ENCODE results near the gene GNLY.

GNLY gene

DNA sequence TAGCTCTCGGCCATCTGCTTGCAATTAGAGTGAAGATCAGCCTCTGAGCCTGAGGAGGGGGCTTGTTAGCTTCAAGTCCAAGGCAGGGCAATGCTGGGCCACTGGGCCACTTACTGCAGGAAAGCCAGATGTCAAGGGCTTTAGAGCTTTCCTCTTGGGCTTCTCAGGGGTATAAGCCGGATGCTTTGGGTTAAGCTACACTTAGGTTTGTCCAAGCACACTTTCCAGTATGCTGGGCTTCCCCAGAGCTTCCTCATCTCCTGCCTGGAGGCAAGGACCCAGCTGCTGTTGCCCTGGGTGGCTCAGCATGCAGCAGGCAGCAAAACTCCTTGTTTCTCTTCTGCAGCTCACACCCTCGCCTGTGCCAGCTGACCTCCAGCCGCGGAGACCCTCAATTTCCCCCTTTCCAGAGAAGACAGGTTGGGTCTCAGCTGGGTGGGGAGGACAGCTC is 30.6 kb downstream of the GNLY start:
- H3K4me3 ChIP-seq (ENCODE audit: low read depth, low read length), result no peak overlapping the region
- no peak for DNase-seq (ENCODE audit: low read depth)
- TF ChIP-seq, protein P1, sequence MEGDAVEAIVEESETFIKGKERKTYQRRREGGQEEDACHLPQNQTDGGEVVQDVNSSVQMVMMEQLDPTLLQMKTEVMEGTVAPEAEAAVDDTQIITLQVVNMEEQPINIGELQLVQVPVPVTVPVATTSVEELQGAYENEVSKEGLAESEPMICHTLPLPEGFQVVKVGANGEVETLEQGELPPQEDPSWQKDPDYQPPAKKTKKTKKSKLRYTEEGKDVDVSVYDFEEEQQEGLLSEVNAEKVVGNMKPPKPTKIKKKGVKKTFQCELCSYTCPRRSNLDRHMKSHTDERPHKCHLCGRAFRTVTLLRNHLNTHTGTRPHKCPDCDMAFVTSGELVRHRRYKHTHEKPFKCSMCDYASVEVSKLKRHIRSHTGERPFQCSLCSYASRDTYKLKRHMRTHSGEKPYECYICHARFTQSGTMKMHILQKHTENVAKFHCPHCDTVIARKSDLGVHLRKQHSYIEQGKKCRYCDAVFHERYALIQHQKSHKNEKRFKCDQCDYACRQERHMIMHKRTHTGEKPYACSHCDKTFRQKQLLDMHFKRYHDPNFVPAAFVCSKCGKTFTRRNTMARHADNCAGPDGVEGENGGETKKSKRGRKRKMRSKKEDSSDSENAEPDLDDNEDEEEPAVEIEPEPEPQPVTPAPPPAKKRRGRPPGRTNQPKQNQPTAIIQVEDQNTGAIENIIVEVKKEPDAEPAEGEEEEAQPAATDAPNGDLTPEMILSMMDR (IDR thresholded peaks at IDR 0.05; ENCODE audit: low read depth, low read length, missing control alignments), result no peak

DNA sequence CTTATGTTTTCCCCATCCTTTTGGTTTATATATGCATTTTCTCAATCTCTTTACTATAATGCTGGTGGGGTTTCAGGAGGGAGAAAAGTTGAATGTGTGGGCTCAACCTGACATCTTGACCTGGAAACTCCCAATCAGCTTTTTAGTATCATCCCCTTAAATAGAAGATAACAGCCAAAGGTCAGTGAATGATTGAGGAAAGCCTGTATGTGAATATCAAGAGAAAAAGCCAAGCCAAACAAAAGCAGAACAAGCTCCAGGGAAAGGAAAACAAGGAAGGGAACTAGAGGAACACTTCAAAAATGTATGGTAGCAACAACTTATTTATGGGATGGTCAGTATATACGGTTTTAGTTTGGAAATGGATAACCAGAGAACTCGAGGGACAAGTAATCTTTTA is 31.3 kb downstream of the GNLY start:
- no peak overlapping the region for H3K4me3 ChIP-seq (ENCODE audit: low read depth, low read length)
- DNase-seq (ENCODE audit: low read depth), result no peak
- TF ChIP-seq, protein P1 (IDR thresholded peaks at IDR 0.05; ENCODE audit: low read depth, low read length, missing control alignments), result no peak

DNA sequence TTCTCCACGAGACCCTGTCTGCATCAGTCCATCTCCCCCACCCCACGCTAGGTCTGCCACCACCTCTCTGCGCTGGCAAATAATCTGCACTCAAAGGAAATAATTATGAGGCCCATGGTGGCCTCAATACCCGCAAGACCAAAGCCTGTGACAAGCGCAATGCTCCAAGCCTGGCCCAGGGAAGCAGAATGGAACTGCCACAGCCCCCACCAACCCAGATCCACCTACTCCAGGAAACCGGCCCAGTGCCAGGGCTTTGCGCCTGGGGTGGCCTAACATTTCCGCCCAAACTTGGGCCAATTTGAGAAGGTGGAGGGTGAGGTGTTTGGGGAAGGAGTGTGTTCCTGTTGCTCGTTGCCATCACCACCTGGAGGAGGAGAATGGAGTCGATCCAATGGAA is 33.6 kb downstream of the GNLY start:
- TF ChIP-seq, protein P1 (IDR thresholded peaks at IDR 0.05; ENCODE audit: low read depth, low read length, missing control alignments), result no peak
- DNase-seq (ENCODE audit: low read depth), result no peak
- no peak overlapping the region for H3K4me3 ChIP-seq (ENCODE audit: low read depth, low read length)

DNA sequence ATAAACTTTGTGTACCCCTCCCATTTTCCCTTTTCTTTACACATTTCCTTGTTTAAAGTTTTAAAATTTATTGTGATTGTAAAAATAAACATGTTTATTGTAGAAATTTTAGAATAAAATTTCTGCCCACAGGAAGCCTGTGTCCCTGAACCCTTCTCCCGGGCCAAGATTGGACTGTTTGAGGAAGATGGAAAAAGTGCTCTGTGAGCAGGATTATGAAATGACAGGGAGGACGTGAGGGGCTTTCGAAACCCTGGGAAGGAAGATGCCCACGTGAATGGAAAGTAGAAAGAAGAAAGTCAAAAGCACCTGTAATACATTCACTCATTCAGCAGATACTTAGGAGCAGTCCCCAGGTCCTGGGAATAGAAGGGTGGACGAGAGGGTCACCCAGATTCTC is 34.2 kb downstream of the GNLY start:
- no peak for DNase-seq (ENCODE audit: low read depth)
- TF ChIP-seq, protein P1 (IDR thresholded peaks at IDR 0.05; ENCODE audit: low read depth, low read length, missing control alignments), result no peak
- H3K4me3 ChIP-seq (ENCODE audit: low read depth, low read length), result no peak overlapping the region

DNA sequence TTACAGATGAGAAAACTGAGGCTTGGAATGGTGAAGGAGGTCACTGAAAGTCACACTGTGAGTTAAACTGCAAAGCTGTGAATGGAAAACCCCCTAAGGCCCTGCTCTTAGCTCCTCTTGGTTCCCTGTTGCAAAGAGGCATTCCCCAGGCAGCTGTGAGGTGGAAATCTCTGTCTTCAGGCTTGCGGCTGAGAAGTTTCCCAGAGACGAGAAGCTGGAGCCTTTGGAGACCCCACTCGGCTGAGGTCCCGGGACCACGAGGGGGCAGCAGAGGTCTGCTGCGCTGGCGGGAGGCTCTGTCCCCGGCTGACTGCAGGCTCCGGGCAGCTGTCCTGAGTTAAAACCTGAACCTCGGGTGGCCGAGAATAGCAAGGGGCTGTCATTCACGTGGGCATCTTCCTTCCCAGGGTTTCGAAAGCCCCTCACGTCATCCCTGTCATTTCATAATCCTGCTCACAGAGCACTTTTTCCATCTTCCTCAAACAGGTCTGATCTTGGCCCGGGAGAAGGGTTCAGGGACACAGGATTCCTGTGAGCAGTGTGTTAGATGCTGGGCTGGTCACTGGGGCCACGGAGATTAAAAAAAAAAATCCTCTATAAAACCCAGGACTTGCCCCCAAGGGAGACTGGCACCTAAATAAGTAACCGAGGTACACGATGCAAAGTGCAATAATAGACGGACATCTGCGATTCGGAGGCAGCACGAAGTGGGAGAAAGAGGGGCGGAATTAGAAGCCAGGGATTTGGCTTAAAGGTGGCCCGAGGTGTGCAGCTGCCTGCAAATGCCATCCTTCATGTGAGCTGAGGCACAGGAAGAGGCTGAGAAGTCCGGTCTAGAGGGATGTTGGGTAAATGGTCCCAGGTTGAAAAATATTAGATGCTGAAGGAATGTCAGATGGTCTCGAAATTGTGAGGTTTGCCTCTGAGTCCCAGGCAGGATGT is 35.0 kb downstream of the GNLY start:
- TF ChIP-seq, protein P1 (IDR thresholded peaks at IDR 0.05; ENCODE audit: low read depth, low read length, missing control alignments), result peak; percentile 98
- DNase-seq (ENCODE audit: low read depth), result no peak
- no peak overlapping the region for H3K4me3 ChIP-seq (ENCODE audit: low read depth, low read length)

DNA sequence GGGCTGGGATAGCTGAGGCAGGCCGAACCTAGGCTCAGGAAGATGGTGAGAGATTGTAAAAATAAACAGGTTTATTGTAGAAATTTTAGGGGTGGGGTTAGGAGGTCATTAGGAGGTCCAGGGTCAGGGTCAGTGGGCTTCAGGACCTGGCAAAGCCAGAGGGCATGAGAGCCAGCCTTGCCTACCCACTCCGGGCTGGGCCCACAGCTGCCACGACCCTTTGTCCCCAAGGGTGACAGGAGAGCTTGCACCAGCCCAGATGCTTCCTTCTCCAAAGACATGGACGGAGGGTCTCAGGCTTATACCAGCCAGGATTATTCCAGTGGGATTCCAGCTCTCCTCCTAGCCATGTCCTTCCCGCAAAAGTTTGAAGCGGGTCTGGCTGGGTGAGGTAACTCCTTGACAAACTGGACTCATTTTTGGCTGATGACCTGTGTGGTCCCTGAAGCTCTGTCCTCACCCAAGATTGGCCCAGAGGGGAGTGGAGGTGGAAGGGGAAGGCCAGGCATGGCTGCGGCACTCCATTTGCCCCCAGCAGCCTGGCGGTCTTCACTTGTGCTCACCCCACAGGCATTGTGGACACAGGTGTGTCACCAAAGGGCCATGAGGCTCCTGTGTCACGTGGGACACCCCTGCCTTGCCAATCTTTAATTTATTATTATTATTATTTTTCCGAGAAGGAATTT is 35.8 kb downstream of the GNLY start:
- TF ChIP-seq, protein P1 (IDR thresholded peaks at IDR 0.05; ENCODE audit: low read depth, low read length, missing control alignments), result no peak
- H3K4me3 ChIP-seq (ENCODE audit: low read depth, low read length), result no peak overlapping the region
- no peak for DNase-seq (ENCODE audit: low read depth)
